K562 (cell line): ENCODE measurements around the gene CCDC73. TPM values are rescaled to one million over a fixed set of nuclear protein-coding genes. Genes with fewer than 3 reads are reported as not detected.

Experiments used
- ATAC-seq: fragments of 200-7000 bp; cut with Tn5 transposase; 3 replicates; pipeline ENCODE4 v1.9.1; 2020; ENCODE audit warnings: moderate library complexity
- BruUV-seq: library from RNA; stranded (reverse); fragments of 400-500 nt; replicated peaks from 2 replicates; lab custom pipeline; 2021; lab: Mats Ljungman, UMichigan
- CTCF ChIA-PET: fragments of 300-600 bp; formaldehyde crosslinking; extraction: SDS; loops from one replicate; lab custom pipeline; 2021; ENCODE audit warnings: low intra/inter-chr PET ratio; lab: Yijun Ruan, JAX
- POLR2A ChIA-PET: fragments of 300-600, 350-650 bp; sonication (Branson Sonifier 250); formaldehyde crosslinking; extraction: SDS; loops from one replicate; lab custom pipeline; 2021; ENCODE audit warnings: antibody characterized with exemption, inconsistent platforms; lab: Yijun Ruan, JAX
- DNase-seq, 4 experiments: peaks; one replicate each; pipeline versions ENCODE4 v3.0.0 to v3.0.0-alpha.2; 2011 to 2018; ENCODE audit warnings: low spot score in 3 of 4, mixed read lengths in 3 of 4; ENCODE audit errors: extremely low read depth in 1 of 4
- FAIRE-seq: peaks from 2 replicates; lab custom pipeline; 2011; peaks lifted over from hg19 to GRCh38; lab: Jason Lieb, UNC
- H2AFZ ChIP-seq: 2 replicates; pipeline ENCODE4 v1.6.0; 2011; ENCODE audit warnings: low read depth, low read length, control low read depth, inconsistent platforms
- H3K27ac ChIP-seq: fragments of 200-600 bp; 3 replicates; pipeline ENCODE4 v1.8.0; 2011; ENCODE audit warnings: low read depth, mild to moderate bottlenecking, control low read depth, inconsistent platforms, low read length, moderate library complexity, mixed read lengths; ENCODE audit errors: extremely low read depth
- H3K27me3 ChIP-seq, 2 experiments: fragments of 300-600 bp in 1 of 2; 2 replicates in 1 of 2; 3 replicates in 1 of 2; pipeline versions ENCODE4 v1.6.0 to v1.8.0; 2011; ENCODE audit warnings: inconsistent platforms in 2 of 2, low read length in 2 of 2, mild to moderate bottlenecking in 1 of 2, mixed read lengths in 1 of 2, moderate library complexity in 1 of 2; ENCODE audit not compliant: control insufficient read depth in 2 of 2, insufficient read depth in 2 of 2
- H3K36me3 ChIP-seq: fragments of 300-600 bp; 3 replicates; pipeline ENCODE4 v1.8.0; 2011; ENCODE audit warnings: mild to moderate bottlenecking, low read length, inconsistent platforms; ENCODE audit not compliant: control insufficient read depth, insufficient read depth
- H3K4me1 ChIP-seq, 2 experiments: fragments of 200-600 bp in 1 of 2; replicated peaks in 1 of 2; 2 replicates in 1 of 2; 3 replicates in 1 of 2; pipeline versions ENCODE4 v1.5.1 to v1.8.0; 2011; ENCODE audit warnings: inconsistent platforms in 2 of 2, low read length in 2 of 2, mild to moderate bottlenecking in 1 of 2, mixed read lengths in 1 of 2, moderate library complexity in 1 of 2; ENCODE audit not compliant: control insufficient read depth in 2 of 2, insufficient read depth in 2 of 2
- H3K4me2 ChIP-seq: 2 replicates; pipeline ENCODE4 v1.6.1; 2011; ENCODE audit warnings: low read length, control low read depth, inconsistent platforms, mixed read lengths; ENCODE audit not compliant: insufficient read depth
- H3K4me3 ChIP-seq: fragments of 200-600 bp; sonication (generic), shearing (Covaris generic); 2 replicates; pipeline ENCODE4 v1.5.1; 2016; ENCODE audit warnings: control low read depth, inconsistent platforms
- H3K79me2 ChIP-seq: fragments of 200-600 bp; 3 replicates; pipeline ENCODE4 v1.8.0; 2011; ENCODE audit warnings: low read length, inconsistent platforms; ENCODE audit not compliant: control insufficient read depth, insufficient read depth
- H3K9ac ChIP-seq, 2 experiments: 2 replicates each; pipeline versions ENCODE4 v1.6.0 to v1.6.1; 2011; ENCODE audit warnings: low read depth in 2 of 2, low read length in 2 of 2, control low read depth in 1 of 2, inconsistent platforms in 1 of 2, mild to moderate bottlenecking in 1 of 2, mixed read lengths in 1 of 2; ENCODE audit not compliant: insufficient read depth in 1 of 2
- H3K9me1 ChIP-seq: one replicate; pipeline ENCODE4 v1.6.0; 2011; ENCODE audit warnings: inconsistent platforms, mild to moderate bottlenecking, low read length, moderate library complexity; ENCODE audit not compliant: control insufficient read depth, insufficient read depth
- H3K9me3 ChIP-seq: replicated peaks from 2 replicates; pipeline ENCODE4 v1.5.1; 2011; ENCODE audit warnings: low read depth, low read length, inconsistent platforms; ENCODE audit not compliant: control insufficient read depth, insufficient read depth
- H4K20me1 ChIP-seq: replicated peaks from 2 replicates; pipeline ENCODE4 v1.6.1; 2011; ENCODE audit warnings: low read length, inconsistent platforms, mixed read lengths; ENCODE audit not compliant: control insufficient read depth, insufficient read depth
- FOXM1 ChIP-seq, 2 experiments: fragments of 450-650 bp in 1 of 2; sonication (generic) in 1 of 2; formaldehyde crosslinking in 1 of 2; IDR thresholded peaks; 2 replicates each; pipeline versions ENCODE4 v1.6.1 to v1.9.0; 2017 to 2022; ENCODE audit warnings: low read depth in 2 of 2, mild to moderate bottlenecking in 2 of 2, missing genetic modification reagents in 1 of 2, moderate library complexity in 1 of 2
- HNRNPK ChIP-seq: fragments of 200-400 bp; formaldehyde crosslinking; IDR thresholded peaks from one replicate; pipeline ENCODE4 v1.6.1; 2018; ENCODE audit warnings: mild to moderate bottlenecking, low read depth, low read length; ENCODE audit not compliant: poor library complexity, severe bottlenecking
- HNRNPUL1 ChIP-seq: fragments of 200-400 bp; formaldehyde crosslinking; IDR thresholded peaks from 2 replicates; pipeline ENCODE4 v1.6.1; 2017; ENCODE audit warnings: low read length
- PHB2 ChIP-seq: fragments of 450-650 bp; IDR thresholded peaks from 2 replicates; pipeline ENCODE4 v1.6.1; 2017; ENCODE audit warnings: low read depth
- RBFOX2 ChIP-seq: fragments of 200-400 bp; formaldehyde crosslinking; IDR thresholded peaks from 2 replicates; pipeline ENCODE4 v1.6.1; 2017; ENCODE audit warnings: low read depth, mild to moderate bottlenecking, low read length, moderate library complexity
- SRSF3 ChIP-seq: fragments of 200-400 bp; formaldehyde crosslinking; IDR thresholded peaks from 2 replicates; pipeline ENCODE4 v1.6.1; 2016; ENCODE audit warnings: mild to moderate bottlenecking, low read length, moderate library complexity; ENCODE audit not compliant: insufficient read depth
- TCF7 ChIP-seq: sonication (generic); IDR thresholded peaks from 2 replicates; pipeline ENCODE4 v1.6.1; 2016; ENCODE audit warnings: antibody characterized with exemption, borderline replicate concordance
- ZBTB9 ChIP-seq: fragments of 450-650 bp; formaldehyde crosslinking; IDR thresholded peaks from 2 replicates; pipeline ENCODE4 v1.4.0; 2020; ENCODE audit warnings: mild to moderate bottlenecking, moderate library complexity
- ZC3H11A ChIP-seq: IDR thresholded peaks from 2 replicates; pipeline ENCODE4 v1.6.1; 2012; ENCODE audit warnings: low read depth, low read length, improper control_type of control experiment
- ZNF23 ChIP-seq: fragments of 250-450 bp; sonication (Bioruptor Pico); IDR thresholded peaks from 2 replicates; pipeline ENCODE4 v1.4.0; 2020; ENCODE audit warnings: mild to moderate bottlenecking
- WGBS: fragments of 100-300 bp; shearing (Covaris generic); methylation state at CpG from one replicate; pipeline ENCODE4 v1.1.6; 2016; ENCODE audit warnings: low coverage, mixed read lengths; ENCODE audit not compliant: insufficient coverage; ENCODE audit errors: missing lambda C conversion rate; 5-methylcytosine and 5-hydroxymethylcytosine counted together
- in situ Hi-C: fragments of 300-500 bp; cut with MboI; formaldehyde crosslinking; loops from 4 replicates; pipeline ENCODE4 v1.15.0; 2018; ENCODE audit warnings: inconsistent platforms, mixed read lengths
- intact Hi-C: fragments of 100-400 bp; cut with micrococcal nuclease; formaldehyde crosslinking; loops from 2 replicates; pipeline ENCODE4 v1.14.2; 2022
- polyA plus RNA-seq, 8 experiments: library from polyadenylated mRNA; depleted of rRNA in 4 of 8; stranded (reverse) in 5 of 8; unstranded in 3 of 8; fragments of >200 nt; fragmentation: Nextera tagmentation in 2 of 8; fragmentation: Illumina TruSeq in 1 of 8; extraction: Ambion mirVana in 2 of 8; extraction: Trizol in 1 of 8; gene quantifications; 2 replicates each; pipeline versions ENCODE4 v1.2.1 to v1.2.3, GENCODE V29; 2011 to 2014; ENCODE audit warnings: inconsistent platforms in 1 of 8, missing spikeins in 1 of 8
- total RNA-seq, 7 experiments: library from RNA; depleted of rRNA in 6 of 7; stranded (reverse); fragments of >200 nt in 6 of 7; fragmentation: Illumina TruSeq in 2 of 7; extraction: Trizol in 2 of 7; gene quantifications; 2 replicates each; pipeline versions ENCODE4 v1.2.1 to v1.2.3, GENCODE V29; 2011 to 2021; ENCODE audit warnings: low replicate concordance in 1 of 7
- TF ChIP-seq, protein P1 (sequence below): fragments of 250-450 bp; sonication (Bioruptor Pico); IDR thresholded peaks from 2 replicates; pipeline ENCODE4 v1.8.0; 2021; ENCODE audit warnings: moderate library complexity, mild to moderate bottlenecking, inconsistent platforms

Gene CCDC73
- total and polyA plus RNA-seq, 9 of the 15 experiments (the other 6 are each of a cell fraction or from before 2014, with no cell fraction given): 0.20 to 0.21 TPM; not detected in 7

GRCh38 chr11:32602657-32603415 is 191.6 kb downstream of the CCDC73 start:
- H3K9me3 ChIP-seq: no peaks in the 10 kb centered on the region; the same call in 1 of the 2 replicates
- H3K79me2 ChIP-seq: peaks cover 3% of the 10 kb centered on the region; the same call in 1 of the 3 replicates
- no peaks in the 10 kb centered on the region for H3K4me1 ChIP-seq
- H3K9me1 ChIP-seq: no peaks in the 10 kb centered on the region
- no peak for FAIRE-seq
- TF ChIP-seq SRSF3 (no peak), RBFOX2 (0 out of 2 replicates have a peak, but pooled peaks have one; percentile 5)
- H3K36me3 ChIP-seq: peaks cover 79% of the 10 kb centered on the region
- no peak for DNase-seq
- no peaks in the 10 kb centered on the region for H3K27me3 ChIP-seq
- H3K27ac ChIP-seq: no peak overlapping the region
- in situ Hi-C loops (no loop called here), intact Hi-C loops (no loop called here)
- ATAC-seq: no peak
- no peak overlapping the region for H3K9ac ChIP-seq
- no TSS peak for BruUV-seq
- no peaks in the 10 kb centered on the region for H4K20me1 ChIP-seq
- CTCF ChIA-PET: no interaction called here
- H3K4me2 ChIP-seq: no peak overlapping the region
- 83% methylated on average over 4 of the region's 4 CpGs for WGBS
- H3K4me3 ChIP-seq: no peak overlapping the region
- no peak overlapping the region for H2AFZ ChIP-seq
- POLR2A ChIA-PET: no interaction called here

DNA sequence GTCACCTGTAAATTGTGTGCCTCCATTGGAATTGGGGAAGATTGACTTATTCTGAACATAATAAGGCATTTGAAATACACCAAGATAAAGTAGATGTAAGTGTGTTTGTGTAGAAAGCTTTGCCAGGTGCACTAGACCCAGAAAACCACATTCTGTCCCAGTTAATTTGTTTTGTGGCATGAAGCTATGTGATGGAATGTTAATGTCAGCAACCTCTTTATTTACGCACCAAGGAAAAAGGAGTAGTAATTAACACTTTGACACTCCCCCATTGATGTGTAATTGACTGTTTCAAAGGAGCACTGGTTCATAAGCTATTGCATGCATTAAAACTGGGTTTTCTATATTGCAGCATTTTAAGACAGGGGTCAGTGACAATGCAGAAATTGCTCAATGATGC is 196.5 kb downstream of the CCDC73 start:
- ChIA-PET CTCF (no interaction called here), POLR2A (interaction anchor here (0.7 to 1.2 kb wide), 4 partner anchors 9 to 208 kb away, joined by 3 to 4 read pairs (median 3); no protein-coding TSS in a partner anchor)
- FAIRE-seq (no peak), DNase-seq (no peak), ATAC-seq (no peak)
- H3K27ac ChIP-seq: no peak overlapping the region
- H2AFZ ChIP-seq: no peak overlapping the region
- H3K79me2 ChIP-seq: peaks cover 23% of the 10 kb centered on the region; the same call in 2 of the 3 replicates
- intact Hi-C loops: no loop called here
- H3K4me1 ChIP-seq: no peaks in the 10 kb centered on the region
- H3K9me1 ChIP-seq: no peaks in the 10 kb centered on the region
- peaks cover 98% of the 10 kb centered on the region for H3K36me3 ChIP-seq
- no peak overlapping the region for H3K4me2 ChIP-seq
- no peaks in the 10 kb centered on the region for H3K9me3 ChIP-seq
- H4K20me1 ChIP-seq: no peaks in the 10 kb centered on the region
- BruUV-seq: no TSS peak
- no peak overlapping the region for H3K9ac ChIP-seq
- H3K27me3 ChIP-seq: no peaks in the 10 kb centered on the region
- in situ Hi-C loops: no loop called here
- H3K4me3 ChIP-seq: no peak overlapping the region
- 100% methylated on average over 1 of the region's 1 CpG for WGBS
- TF ChIP-seq HNRNPK (no peak), FOXM1 (IDR thresholded peaks at IDR 0.05; ENCODE audit: low read depth) (no peak), FOXM1 (CRISPR knock-in tag; IDR thresholded peaks at IDR 0.05; ENCODE audit: low read depth) (no peak), HNRNPUL1 (no peak), ZBTB9 (no peak), ZNF23 (no peak), PHB2 (no peak), TCF7 (no peak), ZC3H11A (no peak)
- TF ChIP-seq, protein P1, sequence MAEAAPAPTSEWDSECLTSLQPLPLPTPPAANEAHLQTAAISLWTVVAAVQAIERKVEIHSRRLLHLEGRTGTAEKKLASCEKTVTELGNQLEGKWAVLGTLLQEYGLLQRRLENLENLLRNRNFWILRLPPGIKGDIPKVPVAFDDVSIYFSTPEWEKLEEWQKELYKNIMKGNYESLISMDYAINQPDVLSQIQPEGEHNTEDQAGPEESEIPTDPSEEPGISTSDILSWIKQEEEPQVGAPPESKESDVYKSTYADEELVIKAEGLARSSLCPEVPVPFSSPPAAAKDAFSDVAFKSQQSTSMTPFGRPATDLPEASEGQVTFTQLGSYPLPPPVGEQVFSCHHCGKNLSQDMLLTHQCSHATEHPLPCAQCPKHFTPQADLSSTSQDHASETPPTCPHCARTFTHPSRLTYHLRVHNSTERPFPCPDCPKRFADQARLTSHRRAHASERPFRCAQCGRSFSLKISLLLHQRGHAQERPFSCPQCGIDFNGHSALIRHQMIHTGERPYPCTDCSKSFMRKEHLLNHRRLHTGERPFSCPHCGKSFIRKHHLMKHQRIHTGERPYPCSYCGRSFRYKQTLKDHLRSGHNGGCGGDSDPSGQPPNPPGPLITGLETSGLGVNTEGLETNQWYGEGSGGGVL (CRISPR knock-in tag): no peak
